WTC11 (cell line): Measurements from ENCODE around the gene CSPG4. TPM values are rescaled to one million over a fixed set of nuclear protein-coding genes. Genes with fewer than 3 reads are reported as not detected.
A peak's percentile ranks its signal among the peaks of the same experiment; 100 is the strongest.

Experiments used
- ATAC-seq: fragments of 200-7000 bp; cut with Tn5 transposase; 2 replicates; pipeline ENCODE4 v1.10.0; 2021; ENCODE audit warnings: mild to moderate bottlenecking, moderate library complexity
- CTCF ChIA-PET: fragments of 300-600 bp; sonication (Branson Sonifier 250); formaldehyde crosslinking; loops from one replicate; lab custom pipeline; 2021; ENCODE audit warnings: antibody characterized with exemption; lab: Charles Lee
- POLR2A ChIA-PET: fragments of 350-600 bp; sonication (Branson Sonifier 250); formaldehyde crosslinking; loops from one replicate; lab custom pipeline; 2021; ENCODE audit warnings: antibody characterized with exemption; lab: Charles Lee
- DNase-seq: peaks from one replicate; pipeline ENCODE4 v3.0.0; 2021; ENCODE audit warnings: low spot score
- H3K27ac Mint-ChIP-seq: 2 replicates; pipeline ENCODE4 v1.8.0; 2021; ENCODE audit warnings: mixed read lengths
- H3K27me3 Mint-ChIP-seq: 2 replicates; pipeline ENCODE4 v1.8.0; 2021; ENCODE audit warnings: low read depth, mild to moderate bottlenecking, moderate library complexity, mixed read lengths
- H3K36me3 Mint-ChIP-seq: 2 replicates; pipeline ENCODE4 v1.8.0; 2021; ENCODE audit warnings: mixed read lengths
- H3K4me1 Mint-ChIP-seq: 2 replicates; pipeline ENCODE4 v1.8.0; 2022; ENCODE audit warnings: mixed read lengths
- H3K4me3 Mint-ChIP-seq: 2 replicates; pipeline ENCODE4 v1.8.0; 2021; ENCODE audit warnings: mild to moderate bottlenecking, moderate library complexity, mixed read lengths
- H3K9me3 Mint-ChIP-seq: 2 replicates; pipeline ENCODE4 v1.8.0; 2021; ENCODE audit warnings: mixed read lengths
- CREB1 ChIP-seq: sonication (generic); formaldehyde crosslinking; IDR thresholded peaks from 2 replicates; pipeline ENCODE4 v1.8.0; 2023; ENCODE audit warnings: mild to moderate bottlenecking, missing genetic modification reagents
- CREM ChIP-seq: sonication (generic); formaldehyde crosslinking; IDR thresholded peaks from 2 replicates; pipeline ENCODE4 v1.8.1; 2022; ENCODE audit warnings: mild to moderate bottlenecking, missing genetic modification reagents, moderate library complexity
- ESRRA ChIP-seq: sonication (generic); formaldehyde crosslinking; IDR thresholded peaks from 2 replicates; pipeline ENCODE4 v1.8.1; 2022; ENCODE audit warnings: mild to moderate bottlenecking, missing genetic modification reagents, borderline replicate concordance
- FOXK1 ChIP-seq: sonication (generic); formaldehyde crosslinking; IDR thresholded peaks from 2 replicates; pipeline ENCODE4 v1.8.0; 2022; ENCODE audit warnings: mild to moderate bottlenecking, moderate library complexity, missing genetic modification reagents
- FOXP1 ChIP-seq: sonication (generic); formaldehyde crosslinking; IDR thresholded peaks from 2 replicates; pipeline ENCODE4 v1.8.0; 2022; ENCODE audit warnings: missing genetic modification reagents, mild to moderate bottlenecking, moderate library complexity, borderline replicate concordance
- NFYB ChIP-seq: sonication (generic); formaldehyde crosslinking; conservative IDR thresholded peaks from 2 replicates; pipeline ENCODE4 v1.8.0; 2022; ENCODE audit warnings: low read depth, missing genetic modification reagents
- SMAD3 ChIP-seq: sonication (generic); formaldehyde crosslinking; IDR thresholded peaks from 2 replicates; pipeline ENCODE4 v1.8.0; 2022; ENCODE audit warnings: missing genetic modification reagents, mild to moderate bottlenecking, borderline replicate concordance
- SOX15 ChIP-seq: fragments of 250-450 bp; sonication (Bioruptor Pico); IDR thresholded peaks from 2 replicates; pipeline ENCODE4 v1.9.0; 2021; ENCODE audit warnings: mild to moderate bottlenecking
- TCF7 ChIP-seq: sonication (generic); formaldehyde crosslinking; IDR thresholded peaks from 2 replicates; pipeline ENCODE4 v1.8.0; 2022; ENCODE audit warnings: mild to moderate bottlenecking, low read depth, missing genetic modification reagents, moderate library complexity
- TP53 ChIP-seq: sonication (generic); formaldehyde crosslinking; IDR thresholded peaks from 2 replicates; pipeline ENCODE4 v1.8.1; 2023; ENCODE audit warnings: mild to moderate bottlenecking, missing genetic modification reagents
- ZBTB21 ChIP-seq: sonication (generic); formaldehyde crosslinking; IDR thresholded peaks from 2 replicates; pipeline ENCODE4 v1.8.1; 2023; ENCODE audit warnings: mild to moderate bottlenecking, missing genetic modification reagents, borderline replicate concordance
- ZNF121 ChIP-seq: sonication (generic); formaldehyde crosslinking; IDR thresholded peaks from 2 replicates; pipeline ENCODE4 v1.8.0; 2023; ENCODE audit warnings: missing genetic modification reagents
- ZNF219 ChIP-seq: sonication (generic); formaldehyde crosslinking; IDR thresholded peaks from 2 replicates; pipeline ENCODE4 v1.8.0; 2023; ENCODE audit warnings: missing genetic modification reagents, mild to moderate bottlenecking, borderline replicate concordance
- ZNF671 ChIP-seq: fragments of 250-450 bp; sonication (Bioruptor Pico); IDR thresholded peaks from 2 replicates; pipeline ENCODE4 v1.8.0; 2021; ENCODE audit warnings: mild to moderate bottlenecking
- total RNA-seq: library from RNA; stranded (reverse); gene quantifications from 3 replicates; pipeline ENCODE4 v1.2.3, GENCODE V29; 2021
- TF ChIP-seq, protein P1 (sequence below): sonication (generic); formaldehyde crosslinking; IDR thresholded peaks from 2 replicates; pipeline ENCODE4 v1.8.0; 2023; ENCODE audit warnings: missing genetic modification reagents
- TF ChIP-seq, protein P2 (sequence below): sonication (generic); formaldehyde crosslinking; IDR thresholded peaks from 2 replicates; pipeline ENCODE4 v1.8.1; 2023; ENCODE audit warnings: mild to moderate bottlenecking, missing genetic modification reagents, moderate library complexity
- TF ChIP-seq, protein P3 (sequence below): sonication (generic); formaldehyde crosslinking; IDR thresholded peaks from 2 replicates; pipeline ENCODE4 v1.8.0; 2022; ENCODE audit warnings: missing genetic modification reagents
- TF ChIP-seq, protein P4 (sequence below): sonication (generic); formaldehyde crosslinking; IDR thresholded peaks from 2 replicates; pipeline ENCODE4 v1.8.1; 2022; ENCODE audit warnings: mild to moderate bottlenecking, moderate library complexity, missing genetic modification reagents
- TF ChIP-seq, protein P5 (sequence below): sonication (generic); formaldehyde crosslinking; IDR thresholded peaks from 2 replicates; pipeline ENCODE4 v1.8.1; 2022; ENCODE audit warnings: low read depth, missing genetic modification reagents, borderline replicate concordance

CSPG4 gene
- total RNA-seq, 1 experiment from 2014 or later = 2.9 TPM

DNA sequence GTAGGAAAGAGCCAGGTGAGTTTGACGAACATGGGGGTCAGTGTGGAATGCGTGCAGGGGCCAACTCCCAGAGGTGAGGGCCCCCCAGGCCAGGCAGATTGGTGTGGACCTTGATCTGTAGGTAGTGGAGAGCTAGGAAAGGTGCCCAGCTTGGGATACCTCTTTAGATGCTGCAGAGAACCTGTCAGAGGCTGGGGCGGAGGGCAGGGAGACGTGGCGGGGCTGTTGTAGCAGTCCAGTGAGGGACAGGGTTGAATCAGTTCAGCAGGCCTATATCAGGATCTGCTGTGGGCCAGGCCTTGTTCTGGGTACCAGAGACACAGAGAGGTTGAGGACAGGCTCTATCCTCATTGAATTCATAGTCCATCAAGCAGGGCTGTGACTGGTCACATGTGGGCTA is 56.3 kb downstream of the CSPG4 start (continued):
- TF ChIP-seq, protein P1, sequence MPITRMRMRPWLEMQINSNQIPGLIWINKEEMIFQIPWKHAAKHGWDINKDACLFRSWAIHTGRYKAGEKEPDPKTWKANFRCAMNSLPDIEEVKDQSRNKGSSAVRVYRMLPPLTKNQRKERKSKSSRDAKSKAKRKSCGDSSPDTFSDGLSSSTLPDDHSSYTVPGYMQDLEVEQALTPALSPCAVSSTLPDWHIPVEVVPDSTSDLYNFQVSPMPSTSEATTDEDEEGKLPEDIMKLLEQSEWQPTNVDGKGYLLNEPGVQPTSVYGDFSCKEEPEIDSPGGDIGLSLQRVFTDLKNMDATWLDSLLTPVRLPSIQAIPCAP (CRISPR knock-in tag) = no peak
- TF ChIP-seq, protein P2, sequence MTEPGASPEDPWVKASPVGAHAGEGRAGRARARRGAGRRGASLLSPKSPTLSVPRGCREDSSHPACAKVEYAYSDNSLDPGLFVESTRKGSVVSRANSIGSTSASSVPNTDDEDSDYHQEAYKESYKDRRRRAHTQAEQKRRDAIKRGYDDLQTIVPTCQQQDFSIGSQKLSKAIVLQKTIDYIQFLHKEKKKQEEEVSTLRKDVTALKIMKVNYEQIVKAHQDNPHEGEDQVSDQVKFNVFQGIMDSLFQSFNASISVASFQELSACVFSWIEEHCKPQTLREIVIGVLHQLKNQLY (CRISPR knock-in tag) = no peak

DNA sequence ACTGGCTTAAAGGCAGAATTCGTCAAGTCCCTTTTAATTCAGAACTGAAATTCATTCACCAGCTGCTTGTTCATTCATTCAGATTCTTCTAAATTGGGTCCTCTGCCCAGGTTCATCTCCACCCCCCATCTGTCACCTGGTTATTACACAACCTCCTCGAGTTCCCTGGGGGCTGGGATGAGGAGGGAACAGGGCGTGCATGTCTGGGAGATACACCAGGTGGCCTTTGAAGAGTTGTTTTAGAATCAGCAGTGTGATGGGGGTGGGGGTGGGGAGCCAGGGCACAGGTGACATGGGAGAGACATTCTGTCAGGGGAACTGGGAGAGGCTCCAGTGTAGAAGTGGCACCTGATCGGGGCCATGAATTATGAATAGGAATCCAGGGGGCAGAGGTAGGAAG is 56.7 kb downstream of the CSPG4 start:
- CTCF ChIA-PET = no interaction called here
- H3K27me3 Mint-ChIP-seq = no peaks in the 10 kb centered on the region
- H3K4me1 Mint-ChIP-seq = peaks cover 25% of the 10 kb centered on the region
- H3K36me3 Mint-ChIP-seq = peaks cover 10% of the 10 kb centered on the region; the same call in 1 of the 2 replicates
- POLR2A ChIA-PET = no interaction called here
- no peak for ATAC-seq
- TF ChIP-seq FOXP1 (no peak), CREB1 (CRISPR knock-in tag) (no peak), NFYB (no peak), CREM (CRISPR knock-in tag) (no peak), TCF7 (CRISPR knock-in tag) (no peak), ZNF121 (CRISPR knock-in tag) (no peak), FOXK1 (CRISPR knock-in tag) (no peak), ESRRA (CRISPR knock-in tag) (no peak), TP53 (no peak), SOX15 (CRISPR knock-in tag) (no peak), ZNF219 (CRISPR knock-in tag) (no peak), ZBTB21 (CRISPR knock-in tag) (no peak), SMAD3 (no peak), ZNF671 (no peak)
- TF ChIP-seq, protein P3, sequence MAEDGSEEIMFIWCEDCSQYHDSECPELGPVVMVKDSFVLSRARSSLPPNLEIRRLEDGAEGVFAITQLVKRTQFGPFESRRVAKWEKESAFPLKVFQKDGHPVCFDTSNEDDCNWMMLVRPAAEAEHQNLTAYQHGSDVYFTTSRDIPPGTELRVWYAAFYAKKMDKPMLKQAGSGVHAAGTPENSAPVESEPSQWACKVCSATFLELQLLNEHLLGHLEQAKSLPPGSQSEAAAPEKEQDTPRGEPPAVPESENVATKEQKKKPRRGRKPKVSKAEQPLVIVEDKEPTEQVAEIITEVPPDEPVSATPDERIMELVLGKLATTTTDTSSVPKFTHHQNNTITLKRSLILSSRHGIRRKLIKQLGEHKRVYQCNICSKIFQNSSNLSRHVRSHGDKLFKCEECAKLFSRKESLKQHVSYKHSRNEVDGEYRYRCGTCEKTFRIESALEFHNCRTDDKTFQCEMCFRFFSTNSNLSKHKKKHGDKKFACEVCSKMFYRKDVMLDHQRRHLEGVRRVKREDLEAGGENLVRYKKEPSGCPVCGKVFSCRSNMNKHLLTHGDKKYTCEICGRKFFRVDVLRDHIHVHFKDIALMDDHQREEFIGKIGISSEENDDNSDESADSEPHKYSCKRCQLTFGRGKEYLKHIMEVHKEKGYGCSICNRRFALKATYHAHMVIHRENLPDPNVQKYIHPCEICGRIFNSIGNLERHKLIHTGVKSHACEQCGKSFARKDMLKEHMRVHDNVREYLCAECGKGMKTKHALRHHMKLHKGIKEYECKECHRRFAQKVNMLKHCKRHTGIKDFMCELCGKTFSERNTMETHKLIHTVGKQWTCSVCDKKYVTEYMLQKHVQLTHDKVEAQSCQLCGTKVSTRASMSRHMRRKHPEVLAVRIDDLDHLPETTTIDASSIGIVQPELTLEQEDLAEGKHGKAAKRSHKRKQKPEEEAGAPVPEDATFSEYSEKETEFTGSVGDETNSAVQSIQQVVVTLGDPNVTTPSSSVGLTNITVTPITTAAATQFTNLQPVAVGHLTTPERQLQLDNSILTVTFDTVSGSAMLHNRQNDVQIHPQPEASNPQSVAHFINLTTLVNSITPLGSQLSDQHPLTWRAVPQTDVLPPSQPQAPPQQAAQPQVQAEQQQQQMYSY (CRISPR knock-in tag) = no peak
- TF ChIP-seq, protein P4, sequence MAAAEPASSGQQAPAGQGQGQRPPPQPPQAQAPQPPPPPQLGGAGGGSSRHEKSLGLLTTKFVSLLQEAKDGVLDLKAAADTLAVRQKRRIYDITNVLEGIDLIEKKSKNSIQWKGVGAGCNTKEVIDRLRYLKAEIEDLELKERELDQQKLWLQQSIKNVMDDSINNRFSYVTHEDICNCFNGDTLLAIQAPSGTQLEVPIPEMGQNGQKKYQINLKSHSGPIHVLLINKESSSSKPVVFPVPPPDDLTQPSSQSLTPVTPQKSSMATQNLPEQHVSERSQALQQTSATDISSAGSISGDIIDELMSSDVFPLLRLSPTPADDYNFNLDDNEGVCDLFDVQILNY (CRISPR knock-in tag) = no peak
- TF ChIP-seq, protein P5, sequence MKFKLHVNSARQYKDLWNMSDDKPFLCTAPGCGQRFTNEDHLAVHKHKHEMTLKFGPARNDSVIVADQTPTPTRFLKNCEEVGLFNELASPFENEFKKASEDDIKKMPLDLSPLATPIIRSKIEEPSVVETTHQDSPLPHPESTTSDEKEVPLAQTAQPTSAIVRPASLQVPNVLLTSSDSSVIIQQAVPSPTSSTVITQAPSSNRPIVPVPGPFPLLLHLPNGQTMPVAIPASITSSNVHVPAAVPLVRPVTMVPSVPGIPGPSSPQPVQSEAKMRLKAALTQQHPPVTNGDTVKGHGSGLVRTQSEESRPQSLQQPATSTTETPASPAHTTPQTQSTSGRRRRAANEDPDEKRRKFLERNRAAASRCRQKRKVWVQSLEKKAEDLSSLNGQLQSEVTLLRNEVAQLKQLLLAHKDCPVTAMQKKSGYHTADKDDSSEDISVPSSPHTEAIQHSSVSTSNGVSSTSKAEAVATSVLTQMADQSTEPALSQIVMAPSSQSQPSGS (CRISPR knock-in tag) = no peak
- no peaks in the 10 kb centered on the region for H3K9me3 Mint-ChIP-seq
- DNase-seq = no peak
- 0 out of 2 replicates have a peak overlapping the region, but pooled peaks have one; percentile 43 for H3K27ac Mint-ChIP-seq
- no peak overlapping the region for H3K4me3 Mint-ChIP-seq
